SW480 (cell line): ENCODE data around the gene LMO2.

Source experiments
- DNase-seq: peaks from one replicate; pipeline ENCODE4 v3.0.0-alpha.2; 2016; ENCODE audit warnings: low spot score

LMO2 gene

GRCh38 chr11:33887886-33888285 lies 4.0 kb downstream of the LMO2 start:
- no peak for DNase-seq

- peak; percentile 78 for DNase-seq
Observed at GRCh38 chr11:33885338-33886005, 6.4 kb downstream of the LMO2 start.

- no peak for DNase-seq
Observed at GRCh38 chr11:33884601-33885000, 7.3 kb downstream of the LMO2 start.

DNA sequence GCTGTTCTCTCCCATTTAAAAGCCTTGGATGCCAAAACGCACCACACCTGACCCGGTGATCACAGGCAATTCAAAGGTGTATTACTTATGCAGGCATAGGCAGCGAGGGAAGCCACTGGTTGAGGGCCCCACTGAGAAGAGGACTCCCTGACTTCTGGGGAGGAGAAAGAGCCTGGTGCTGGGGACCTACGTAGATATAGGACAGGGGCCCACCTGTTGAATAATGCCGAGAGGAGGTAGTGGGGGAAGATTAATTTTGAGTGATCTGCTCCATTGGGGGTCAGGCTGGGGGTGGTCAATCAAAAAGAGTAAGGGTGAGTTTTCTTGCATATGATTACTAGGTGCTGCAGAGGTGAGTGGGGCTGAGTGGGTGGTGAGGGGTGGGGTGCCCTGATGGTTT lies 7.8 kb downstream of the LMO2 start:
- DNase-seq: no peak

DNA sequence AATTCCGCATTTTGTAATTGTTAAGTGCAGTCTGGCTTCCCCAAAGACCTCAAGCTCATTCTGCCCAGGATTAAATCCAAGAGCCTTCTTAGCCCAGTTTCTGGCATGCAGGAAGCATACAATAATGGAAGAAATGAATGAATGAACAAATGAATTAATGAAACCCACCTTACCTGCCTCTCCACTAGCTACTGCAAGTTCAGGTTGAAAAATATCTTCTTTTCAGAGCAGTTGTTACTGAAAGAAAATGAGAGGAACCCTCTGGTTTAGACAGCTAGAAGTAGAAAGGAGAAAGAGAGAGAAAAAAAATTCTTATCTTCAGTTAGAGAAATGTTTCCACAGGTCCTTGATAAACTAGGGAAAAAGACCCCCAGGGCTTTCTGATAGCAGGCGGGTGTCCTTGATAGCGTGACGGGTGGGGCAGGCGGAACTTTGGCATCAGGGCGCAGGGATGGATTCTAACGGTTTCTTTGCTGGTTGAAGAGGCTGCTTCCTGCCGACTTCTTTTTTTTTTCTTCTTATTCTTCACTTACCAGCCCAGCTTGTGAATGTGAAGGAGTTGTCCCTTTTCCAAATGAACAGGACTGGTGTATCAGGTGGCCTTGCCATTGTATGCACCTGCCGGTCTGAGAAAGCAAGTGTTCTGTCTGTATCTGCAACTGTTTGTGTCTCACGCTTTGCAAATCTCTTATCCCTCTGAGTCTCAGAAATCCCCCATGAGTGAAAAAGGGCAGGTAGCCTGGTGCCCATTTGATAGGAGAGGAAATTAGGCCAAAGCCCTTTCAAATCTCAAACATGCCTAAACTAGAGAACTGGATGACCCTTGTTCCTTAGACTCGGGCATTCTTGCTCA lies 10.0 kb downstream of the LMO2 start:
- no peak for DNase-seq

- DNase-seq: no peak
Observed at GRCh38 chr11:33880979-33881378, 10.9 kb downstream of the LMO2 start.

DNA sequence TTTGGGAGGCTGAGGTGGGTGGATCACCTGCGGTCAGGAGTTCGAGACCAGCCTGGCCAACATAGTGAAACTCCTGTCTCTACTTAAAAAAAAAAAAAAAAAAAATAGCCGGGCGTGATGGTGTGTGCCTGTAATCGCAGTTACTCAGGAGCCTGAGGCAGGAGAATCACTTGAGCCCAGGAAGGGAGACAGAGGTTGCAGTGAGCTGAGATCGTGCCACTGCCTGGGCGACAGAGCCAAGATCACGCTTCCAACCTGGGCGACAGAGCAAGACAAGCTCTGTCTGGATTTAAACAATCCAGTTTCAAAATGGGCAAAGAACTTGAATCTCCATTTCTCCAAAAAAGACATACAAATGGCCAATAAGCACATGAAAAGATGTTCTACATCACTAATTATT lies 12.5 kb downstream of the LMO2 start:
- no peak for DNase-seq

DNA sequence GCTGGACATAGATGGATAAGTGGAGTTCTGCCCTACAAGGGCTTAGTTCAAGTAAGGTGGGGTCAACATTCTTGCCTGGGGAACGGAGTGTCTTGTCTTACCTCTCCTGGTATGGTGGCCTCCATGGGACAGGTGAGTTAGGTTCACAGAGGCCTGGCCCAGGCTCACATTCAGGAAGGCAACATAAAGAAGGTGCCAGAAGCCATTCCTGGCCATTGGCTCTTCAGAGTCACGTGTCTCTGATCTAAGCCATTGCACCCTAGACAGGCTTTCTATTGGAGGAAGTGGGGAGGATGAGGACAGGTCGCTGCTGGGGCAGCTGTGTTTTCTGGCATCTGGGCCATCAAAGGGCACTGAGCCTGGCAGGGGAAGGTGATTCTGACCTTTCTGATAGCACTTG lies 14.8 kb downstream of the LMO2 start:
- no peak for DNase-seq

- DNase-seq: no peak
Observed at GRCh38 chr11:33875621-33876294, 16.1 kb downstream of the LMO2 start.

- DNase-seq: no peak
Observed at GRCh38 chr11:33874910-33875490, 16.9 kb downstream of the LMO2 start.

DNA sequence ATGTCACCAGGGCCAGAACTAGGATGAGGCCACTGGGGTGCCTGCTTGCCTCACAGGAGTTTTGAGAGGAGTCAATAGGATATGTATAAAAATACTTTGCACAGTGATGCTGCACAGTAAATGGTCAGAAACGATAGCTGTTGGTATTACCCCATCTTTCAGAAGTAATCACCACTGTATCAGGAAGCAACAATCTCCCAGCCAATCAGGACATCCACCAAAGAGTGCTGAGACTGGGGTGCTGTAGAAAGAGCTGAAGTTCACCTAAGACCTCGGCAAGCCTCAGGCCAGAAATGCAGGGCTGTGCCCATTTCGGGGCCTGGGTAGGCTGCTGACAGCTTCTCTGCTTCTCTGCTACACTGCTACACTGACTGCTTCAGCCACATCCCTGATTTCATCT lies 17.4 kb downstream of the LMO2 start:
- DNase-seq: no peak

DNA sequence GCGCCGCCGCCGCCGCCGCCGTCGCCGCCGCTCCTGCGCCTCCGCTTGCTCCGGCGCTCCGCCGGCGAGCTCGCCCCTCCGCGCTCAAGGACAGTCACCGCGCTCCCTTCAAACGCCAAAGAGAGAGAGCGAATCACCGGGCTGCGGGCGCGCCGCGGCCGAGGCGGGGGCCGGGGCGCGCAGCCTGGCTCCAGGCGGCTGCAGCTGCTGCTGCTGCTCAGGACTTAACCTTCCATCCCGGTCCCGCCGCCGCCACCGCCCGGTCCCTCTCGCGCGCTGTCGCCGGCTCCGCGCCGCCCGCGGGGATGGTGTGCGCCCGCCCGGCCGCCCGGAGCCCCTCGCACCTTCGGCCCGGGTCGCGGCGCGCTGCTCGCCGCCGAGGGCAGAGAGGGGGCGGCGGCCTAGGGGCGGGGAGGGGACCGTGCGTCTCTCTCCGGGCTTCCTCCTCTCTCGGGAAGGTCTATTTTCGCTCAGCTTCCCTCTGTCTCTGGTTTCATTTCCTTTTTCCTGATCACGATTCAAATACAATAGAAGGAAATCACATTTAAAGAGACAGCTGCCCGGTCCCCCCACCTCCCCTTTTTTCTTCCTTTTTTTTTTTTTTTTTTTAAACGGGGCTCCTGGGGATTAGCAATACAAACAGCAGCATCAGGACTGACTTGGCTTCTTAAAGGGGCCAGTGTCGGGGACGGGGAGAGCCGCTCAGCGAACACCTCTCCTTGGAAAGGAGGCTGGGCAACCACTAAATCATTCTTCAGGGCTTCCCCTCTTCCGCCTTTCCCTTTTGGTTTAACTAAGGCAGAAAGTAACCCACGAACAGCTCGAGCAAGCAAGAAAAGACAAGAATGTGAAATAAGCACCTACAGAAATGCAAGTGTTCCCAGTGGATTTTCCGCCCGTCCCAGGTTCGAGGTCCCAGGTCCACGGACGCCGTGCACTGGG lies 22.1 kb downstream of the LMO2 start:
- peak; percentile 64 for DNase-seq

DNA sequence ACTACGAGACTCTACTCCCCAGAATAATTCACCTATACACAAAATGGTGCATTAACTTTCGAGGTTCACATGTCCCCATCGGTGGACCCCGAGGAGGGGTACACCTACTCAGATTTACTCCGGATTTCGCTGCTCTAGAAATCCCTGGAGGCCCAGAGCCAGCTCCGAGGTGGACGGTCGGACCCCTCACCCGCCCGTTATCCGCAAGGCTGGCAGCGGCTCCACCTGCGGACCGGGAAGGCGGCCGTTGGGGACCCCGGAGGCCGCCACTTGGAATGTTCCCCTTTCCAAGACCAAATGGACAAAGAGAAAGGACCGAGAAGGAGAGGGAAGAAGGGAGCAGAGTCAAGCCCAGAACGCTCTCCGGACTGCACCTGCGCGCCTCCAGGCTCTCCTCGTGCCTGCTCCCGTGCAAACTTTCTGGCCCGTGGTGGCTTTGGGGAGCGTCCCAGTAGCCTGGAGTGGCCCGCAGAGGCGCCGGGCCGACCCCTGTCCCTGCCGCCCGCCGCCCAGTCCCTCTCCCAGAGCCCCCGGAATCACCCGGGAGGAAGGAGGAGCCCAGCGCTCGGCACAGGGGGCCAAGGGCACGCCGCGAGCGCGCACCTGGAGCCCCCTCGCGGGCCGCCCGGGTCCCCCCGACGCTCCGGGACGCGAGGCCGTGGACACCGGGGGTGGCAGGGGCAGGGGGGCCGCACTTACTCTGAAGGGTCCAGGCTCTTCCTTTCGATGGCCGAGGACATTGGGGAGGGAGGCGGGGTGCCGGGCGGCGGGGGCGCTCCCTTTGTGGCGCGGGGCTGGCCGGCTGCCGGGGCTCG lies 23.0 kb downstream of the LMO2 start:
- peak; percentile 33 for DNase-seq

DNA sequence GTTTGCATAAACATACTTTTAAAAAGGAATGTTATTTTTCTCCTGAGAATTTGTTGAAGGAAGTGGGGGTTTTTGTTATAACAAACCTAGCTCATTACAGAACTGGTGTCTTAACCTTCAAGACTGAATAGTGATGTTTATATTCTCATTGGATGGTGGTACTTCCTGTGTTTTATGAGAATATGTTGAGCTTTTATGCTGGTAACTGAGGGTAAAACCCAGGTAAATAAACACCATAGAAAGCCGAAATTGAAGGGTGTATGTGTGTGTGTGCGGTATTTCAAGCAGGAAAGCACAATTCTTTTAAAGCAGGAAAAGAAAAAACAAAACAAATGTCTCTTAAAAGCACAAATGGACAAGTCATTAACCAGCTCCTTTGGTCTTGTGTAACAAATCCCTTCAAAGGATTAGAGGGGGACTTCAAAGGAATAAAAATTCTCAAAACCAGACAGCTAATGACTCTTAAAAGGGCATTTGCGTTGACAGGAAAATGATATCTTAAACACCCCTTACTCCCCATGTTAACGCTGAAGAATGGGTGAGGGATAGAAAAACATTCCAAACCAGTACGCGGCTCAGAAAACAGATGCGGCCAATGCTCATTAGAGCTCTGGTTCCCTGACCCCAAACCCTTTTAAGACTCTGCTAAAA lies 23.8 kb downstream of the LMO2 start:
- DNase-seq: peak; percentile 66

- DNase-seq: no peak
Observed at GRCh38 chr11:33867561-33867960, 24.3 kb downstream of the LMO2 start.

- no peak for DNase-seq
Observed at GRCh38 chr11:33866936-33867335, 24.9 kb downstream of the LMO2 start.

- DNase-seq: no peak
Observed at GRCh38 chr11:33864479-33864878, 27.4 kb downstream of the LMO2 start.

- no peak for DNase-seq
Observed at GRCh38 chr11:33863418-33864172, 28.3 kb downstream of the LMO2 start.

GRCh38 chr11:33861941-33862589 lies 29.8 kb downstream of the LMO2 start:
- DNase-seq: no peak
